IMR-90 (cell line): ENCODE results near the gene SLC22A2. TPM values are rescaled to one million over a fixed set of nuclear protein-coding genes. Genes with fewer than 3 reads are reported as not detected.

Experiments used
- ATAC-seq: fragments of 200-7000 bp; cut with Tn5 transposase; 2 replicates; pipeline ENCODE4 v1.9.1; 2020; ENCODE audit warnings: low read depth, mild to moderate bottlenecking, moderate library complexity
- BruUV-seq: library from RNA; stranded (reverse); fragments of 400-500 nt; replicated peaks from 2 replicates; lab custom pipeline; 2021; lab: Mats Ljungman, UMichigan
- CTCF ChIA-PET: fragments of 300-600 bp; formaldehyde crosslinking; extraction: SDS; loops from one replicate; lab custom pipeline; 2021; ENCODE audit warnings: antibody characterized with exemption; lab: Yijun Ruan, JAX
- POLR2A ChIA-PET: fragments of 300-600 bp; sonication (Branson Sonifier 250); formaldehyde crosslinking; loops from one replicate; lab custom pipeline; 2022; ENCODE audit warnings: antibody characterized with exemption; ENCODE audit not compliant: unreplicated experiment; lab: Charles Lee
- DNase-seq: peaks from one replicate; pipeline ENCODE4 v3.0.0; 2013
- H2AFZ ChIP-seq: replicated peaks from 2 replicates; pipeline ENCODE3; 2013; ENCODE audit warnings: low read length, mild to moderate bottlenecking; ENCODE audit not compliant: poor library complexity
- H2AK5ac ChIP-seq: 2 replicates; pipeline ENCODE4 v1.6.1; 2013; ENCODE audit warnings: low read depth, low read length, inconsistent platforms
- H2AK9ac ChIP-seq: replicated peaks from 2 replicates; pipeline ENCODE3; 2013; ENCODE audit warnings: mild to moderate bottlenecking, low read depth, low read length, moderate library complexity; ENCODE audit not compliant: poor library complexity
- H2BK120ac ChIP-seq: 2 replicates; pipeline ENCODE4 v1.6.1; 2013; ENCODE audit warnings: low read depth, low read length, inconsistent platforms
- H2BK15ac ChIP-seq: 3 replicates; pipeline ENCODE4 v1.6.1; 2013; ENCODE audit warnings: low read depth, low read length, inconsistent platforms
- H2BK20ac ChIP-seq: 2 replicates; pipeline ENCODE4 v1.6.1; 2013; ENCODE audit warnings: low read depth, mild to moderate bottlenecking, inconsistent platforms, low read length, moderate library complexity
- H2BK5ac ChIP-seq: 2 replicates; pipeline ENCODE4 v1.6.1; 2013; ENCODE audit warnings: mild to moderate bottlenecking, low read depth, low read length, inconsistent platforms; ENCODE audit not compliant: poor library complexity, severe bottlenecking
- H3K14ac ChIP-seq: replicated peaks from 2 replicates; pipeline ENCODE4 v1.6.1; 2013; ENCODE audit warnings: low read depth, low read length, inconsistent platforms
- H3K18ac ChIP-seq: 2 replicates; pipeline ENCODE4 v1.6.1; 2013; ENCODE audit warnings: low read depth, low read length, control low read depth
- H3K23ac ChIP-seq: 2 replicates; pipeline ENCODE4 v1.6.1; 2013; ENCODE audit warnings: low read depth, low read length, inconsistent platforms
- H3K27ac ChIP-seq: 2 replicates; pipeline ENCODE4 v1.5.1; 2013; ENCODE audit warnings: mild to moderate bottlenecking, control low read depth, low read length; ENCODE audit not compliant: insufficient read depth
- H3K27me3 ChIP-seq: 2 replicates; pipeline ENCODE4 v1.6.1; 2013; ENCODE audit warnings: low read length; ENCODE audit not compliant: control insufficient read depth, insufficient read depth
- H3K36me3 ChIP-seq: 2 replicates; pipeline ENCODE4 v1.6.1; 2013; ENCODE audit warnings: low read length, mixed read lengths; ENCODE audit not compliant: control insufficient read depth, insufficient read depth
- H3K4ac ChIP-seq: 2 replicates; pipeline ENCODE4 v1.6.1; 2013; ENCODE audit warnings: low read depth, low read length, inconsistent platforms
- H3K4me1 ChIP-seq: 2 replicates; pipeline ENCODE4 v1.6.1; 2013; ENCODE audit warnings: low read length, mixed read lengths; ENCODE audit not compliant: control insufficient read depth, insufficient read depth
- H3K4me2 ChIP-seq: 2 replicates; pipeline ENCODE4 v1.6.1; 2013; ENCODE audit warnings: low read depth, mild to moderate bottlenecking, control low read depth, low read length, moderate library complexity
- H3K4me3 ChIP-seq: 2 replicates; pipeline ENCODE4 v1.5.1; 2013; ENCODE audit warnings: low read depth, mild to moderate bottlenecking, control low read depth, low read length, moderate library complexity; ENCODE audit not compliant: insufficient read depth
- H3K56ac ChIP-seq: 2 replicates; pipeline ENCODE4 v1.6.1; 2013; ENCODE audit warnings: low read length, inconsistent platforms; ENCODE audit not compliant: insufficient read depth; ENCODE audit errors: extremely low read depth
- H3K79me1 ChIP-seq, 2 experiments: 2 replicates each; pipeline ENCODE4 v1.6.1; 2013; ENCODE audit warnings: low read length in 2 of 2, inconsistent platforms in 1 of 2, low read depth in 1 of 2
- H3K9ac ChIP-seq: 2 replicates; pipeline ENCODE4 v1.6.1; 2013; ENCODE audit warnings: low read depth, low read length, control low read depth
- H3K9me1 ChIP-seq: 2 replicates; pipeline ENCODE4 v1.6.1; 2013; ENCODE audit warnings: low read length, inconsistent platforms; ENCODE audit not compliant: insufficient read depth
- H3K9me3 ChIP-seq: 2 replicates; pipeline ENCODE4 v1.6.1; 2013; ENCODE audit warnings: low read length; ENCODE audit not compliant: control insufficient read depth, insufficient read depth
- H4K20me1 ChIP-seq: 2 replicates; pipeline ENCODE4 v1.6.1; 2013; ENCODE audit warnings: low read length, inconsistent platforms; ENCODE audit not compliant: insufficient read depth
- H4K5ac ChIP-seq: 2 replicates; pipeline ENCODE4 v1.6.1; 2013; ENCODE audit warnings: mild to moderate bottlenecking, low read depth, low read length, control low read depth
- H4K8ac ChIP-seq, 2 experiments: 2 replicates each; pipeline ENCODE4 v1.6.1; 2013; ENCODE audit warnings: low read depth in 2 of 2, low read length in 2 of 2, control low read depth in 1 of 2, inconsistent platforms in 1 of 2
- H4K91ac ChIP-seq: 2 replicates; pipeline ENCODE4 v1.6.1; 2013; ENCODE audit warnings: low read depth, low read length, inconsistent platforms; ENCODE audit not compliant: insufficient read depth
- BHLHE40 ChIP-seq: fragments of 150-350 bp; IDR thresholded peaks from 2 replicates; pipeline ENCODE4 v1.6.1; 2016; ENCODE audit warnings: mild to moderate bottlenecking, low read depth, low read length
- CEBPB ChIP-seq: IDR thresholded peaks from 2 replicates; pipeline ENCODE4 v1.6.1; 2012; ENCODE audit warnings: low read depth, low read length, improper control_type of control experiment
- CHD1 ChIP-seq: IDR thresholded peaks from 2 replicates; pipeline ENCODE4 v1.6.1; 2012; ENCODE audit warnings: low read depth, low read length, improper control_type of control experiment
- FOS ChIP-seq: fragments of 150-350 bp; IDR thresholded peaks from 2 replicates; pipeline ENCODE4 v1.6.1; 2016; ENCODE audit warnings: low read depth, low read length
- MAFK ChIP-seq: IDR thresholded peaks from 2 replicates; pipeline ENCODE4 v1.6.1; 2012; ENCODE audit warnings: low read depth, low read length, improper control_type of control experiment
- MAZ ChIP-seq: IDR thresholded peaks from 2 replicates; pipeline ENCODE4 v1.6.1; 2012; ENCODE audit warnings: low read depth, mild to moderate bottlenecking, low read length, improper control_type of control experiment, moderate library complexity, borderline replicate concordance
- MXI1 ChIP-seq: IDR thresholded peaks from 2 replicates; pipeline ENCODE4 v1.6.1; 2012; ENCODE audit warnings: low read depth, mild to moderate bottlenecking, low read length, moderate library complexity, borderline replicate concordance
- NFE2L2 ChIP-seq: fragments of 150-350 bp; IDR thresholded peaks from 2 replicates; pipeline ENCODE4 v1.6.1; 2016; ENCODE audit warnings: low read depth, mild to moderate bottlenecking, low read length
- POLR2A ChIP-seq: IDR thresholded peaks from 2 replicates; pipeline ENCODE4 v1.6.1; 2012; ENCODE audit warnings: mild to moderate bottlenecking, low read depth, low read length
- RAD21 ChIP-seq: IDR thresholded peaks from 2 replicates; pipeline ENCODE4 v1.6.1; 2012; ENCODE audit warnings: low read length, improper control_type of control experiment
- RCOR1 ChIP-seq: IDR thresholded peaks from 2 replicates; pipeline ENCODE4 v1.6.1; 2012; ENCODE audit warnings: mild to moderate bottlenecking, low read length, improper control_type of control experiment; ENCODE audit not compliant: insufficient replicate concordance
- RFX5 ChIP-seq: IDR thresholded peaks from 2 replicates; pipeline ENCODE4 v1.8.0; 2012; ENCODE audit warnings: low read depth, mild to moderate bottlenecking, low read length, moderate library complexity
- SMC3 ChIP-seq: fragments of 150-350 bp; IDR thresholded peaks from 2 replicates; pipeline ENCODE4 v1.6.1; 2016; ENCODE audit warnings: low read depth, mild to moderate bottlenecking, antibody characterized with exemption, low read length, moderate library complexity
- WGBS, 2 experiments: methylation state at CpG; one replicate each; pipeline versions ENCODE4 v1.1.5 to v1.1.7; 2013; ENCODE audit warnings: missing lambda C conversion rate in 2 of 2; ENCODE audit not compliant: insufficient read length in 1 of 2; ENCODE audit errors: extremely low coverage in 2 of 2; 5-methylcytosine and 5-hydroxymethylcytosine counted together
- dilution Hi-C: fragments of 300-500 bp; cut with HindIII; formaldehyde crosslinking; loops from one replicate; pipeline ENCODE4 v1.14.3; 2018; ENCODE audit warnings: low sequenced_read_pairs; ENCODE audit not compliant: unreplicated experiment
- in situ Hi-C: fragments of 300-500 bp; cut with MboI; formaldehyde crosslinking; loops from 3 replicates; pipeline ENCODE4 v1.14.3; 2019; ENCODE audit warnings: low sequenced_read_pairs, inconsistent platforms, mixed read lengths
- intact Hi-C: fragments of 100-400 bp; cut with micrococcal nuclease; formaldehyde crosslinking; loops from 2 replicates; pipeline ENCODE4 v1.10.0; 2022
- polyA plus RNA-seq, 3 experiments: library from polyadenylated mRNA; depleted of rRNA; stranded (reverse); fragments of >200 nt; gene quantifications; 2 replicates each; pipeline ENCODE4 v1.2.3, GENCODE V29; 2012; ENCODE audit warnings: low replicate concordance in 1 of 3
- total RNA-seq: library from RNA; depleted of rRNA; stranded (reverse); fragments of >200 nt; gene quantifications from 2 replicates; pipeline ENCODE4 v1.2.3, GENCODE V29; 2012
- TF ChIP-seq, protein P1 (sequence below): conservative IDR thresholded peaks from 2 replicates; pipeline ENCODE4 v1.5.1; 2012; ENCODE audit warnings: mild to moderate bottlenecking, low read depth, low read length, improper control_type of control experiment
- TF ChIP-seq, protein P2 (sequence below): fragments of 150-350 bp; IDR thresholded peaks from 2 replicates; pipeline ENCODE4 v1.6.1; 2017; ENCODE audit warnings: mild to moderate bottlenecking, antibody characterized with exemption, low read length, low read depth
- TF ChIP-seq, protein P3 (sequence below): fragments of 150-350 bp; IDR thresholded peaks from 2 replicates; pipeline ENCODE4 v1.6.1; 2016; ENCODE audit warnings: low read depth, mild to moderate bottlenecking, low read length, moderate library complexity, borderline replicate concordance

The SLC22A2 gene
- total and polyA plus RNA-seq, 2 of the 4 experiments (the other 2 are of a cell fraction): not detected

DNA sequence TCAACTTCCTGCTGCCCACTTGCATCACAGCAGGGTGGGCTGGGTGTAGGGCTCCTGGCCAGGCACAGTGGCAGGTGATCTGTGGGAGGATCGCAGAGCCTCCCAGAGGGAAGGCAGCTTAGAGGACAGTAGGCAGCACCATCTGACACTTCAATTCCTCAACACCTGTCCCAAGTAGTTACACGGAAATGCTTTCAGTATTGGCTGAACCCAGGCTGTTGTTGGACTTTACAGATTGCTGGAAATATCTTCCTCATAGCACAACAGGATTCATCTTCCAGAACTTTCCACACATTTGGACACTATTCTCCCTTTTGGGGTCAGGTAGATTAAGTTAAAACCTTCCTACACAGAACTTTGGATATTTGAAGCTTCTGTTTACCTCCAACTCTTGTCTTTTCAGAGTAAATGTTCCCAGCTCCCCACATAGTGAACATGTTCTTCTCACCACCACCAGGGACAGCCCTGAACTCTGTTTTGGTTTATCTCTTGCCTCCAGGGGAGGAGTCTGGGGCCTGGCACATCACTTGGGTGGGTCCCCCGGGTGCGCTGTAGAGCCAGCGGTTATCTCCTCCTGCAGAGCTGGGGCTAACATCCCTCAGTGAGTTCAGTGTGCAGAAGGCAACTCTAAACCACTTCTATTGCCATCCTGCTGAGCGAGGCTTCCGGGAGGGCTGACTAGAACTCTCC lies 3.5 kb upstream of the SLC22A2 start:
- H2AFZ ChIP-seq: no peak overlapping the region
- no TSS peak for BruUV-seq
- no peaks in the 10 kb centered on the region for H3K79me1 ChIP-seq
- H3K27ac ChIP-seq: no peak overlapping the region
- no peak overlapping the region for H3K4me2 ChIP-seq
- H4K91ac ChIP-seq: no peak overlapping the region
- H2AK5ac ChIP-seq: no peak overlapping the region
- no peak overlapping the region for H4K8ac ChIP-seq
- H2BK20ac ChIP-seq: no peak overlapping the region
- H3K18ac ChIP-seq: no peak overlapping the region
- no peaks in the 10 kb centered on the region for H3K9me1 ChIP-seq
- no peak overlapping the region for H3K14ac ChIP-seq
- H3K4ac ChIP-seq: no peak overlapping the region
- no peak overlapping the region for H4K5ac ChIP-seq
- H3K56ac ChIP-seq: no peak overlapping the region
- H3K4me1 ChIP-seq: no peaks in the 10 kb centered on the region
- in situ Hi-C loops (no loop called here), dilution Hi-C loops (no loop called here), intact Hi-C loops (no loop called here)
- no peak overlapping the region for H2BK120ac ChIP-seq
- DNase-seq: no peak
- no peak overlapping the region for H3K9ac ChIP-seq
- H3K23ac ChIP-seq: no peak overlapping the region
- ChIA-PET CTCF (no interaction called here), POLR2A (no interaction called here)
- H3K9me3 ChIP-seq: peaks cover 15% of the 10 kb centered on the region
- ATAC-seq: no peak
- H3K36me3 ChIP-seq: no peaks in the 10 kb centered on the region
- H3K4me3 ChIP-seq: no peak overlapping the region
- TF ChIP-seq, protein P1, sequence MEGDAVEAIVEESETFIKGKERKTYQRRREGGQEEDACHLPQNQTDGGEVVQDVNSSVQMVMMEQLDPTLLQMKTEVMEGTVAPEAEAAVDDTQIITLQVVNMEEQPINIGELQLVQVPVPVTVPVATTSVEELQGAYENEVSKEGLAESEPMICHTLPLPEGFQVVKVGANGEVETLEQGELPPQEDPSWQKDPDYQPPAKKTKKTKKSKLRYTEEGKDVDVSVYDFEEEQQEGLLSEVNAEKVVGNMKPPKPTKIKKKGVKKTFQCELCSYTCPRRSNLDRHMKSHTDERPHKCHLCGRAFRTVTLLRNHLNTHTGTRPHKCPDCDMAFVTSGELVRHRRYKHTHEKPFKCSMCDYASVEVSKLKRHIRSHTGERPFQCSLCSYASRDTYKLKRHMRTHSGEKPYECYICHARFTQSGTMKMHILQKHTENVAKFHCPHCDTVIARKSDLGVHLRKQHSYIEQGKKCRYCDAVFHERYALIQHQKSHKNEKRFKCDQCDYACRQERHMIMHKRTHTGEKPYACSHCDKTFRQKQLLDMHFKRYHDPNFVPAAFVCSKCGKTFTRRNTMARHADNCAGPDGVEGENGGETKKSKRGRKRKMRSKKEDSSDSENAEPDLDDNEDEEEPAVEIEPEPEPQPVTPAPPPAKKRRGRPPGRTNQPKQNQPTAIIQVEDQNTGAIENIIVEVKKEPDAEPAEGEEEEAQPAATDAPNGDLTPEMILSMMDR: no peak
- TF ChIP-seq MAZ (no peak), FOS (no peak), RAD21 (no peak), RCOR1 (no peak), MAFK (no peak), MXI1 (no peak), NFE2L2 (no peak), CHD1 (no peak), CEBPB (no peak), SMC3 (no peak), BHLHE40 (no peak), POLR2A (no peak), RFX5 (no peak)
- TF ChIP-seq, protein P2, sequence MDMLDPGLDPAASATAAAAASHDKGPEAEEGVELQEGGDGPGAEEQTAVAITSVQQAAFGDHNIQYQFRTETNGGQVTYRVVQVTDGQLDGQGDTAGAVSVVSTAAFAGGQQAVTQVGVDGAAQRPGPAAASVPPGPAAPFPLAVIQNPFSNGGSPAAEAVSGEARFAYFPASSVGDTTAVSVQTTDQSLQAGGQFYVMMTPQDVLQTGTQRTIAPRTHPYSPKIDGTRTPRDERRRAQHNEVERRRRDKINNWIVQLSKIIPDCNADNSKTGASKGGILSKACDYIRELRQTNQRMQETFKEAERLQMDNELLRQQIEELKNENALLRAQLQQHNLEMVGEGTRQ: no peak
- TF ChIP-seq, protein P3, sequence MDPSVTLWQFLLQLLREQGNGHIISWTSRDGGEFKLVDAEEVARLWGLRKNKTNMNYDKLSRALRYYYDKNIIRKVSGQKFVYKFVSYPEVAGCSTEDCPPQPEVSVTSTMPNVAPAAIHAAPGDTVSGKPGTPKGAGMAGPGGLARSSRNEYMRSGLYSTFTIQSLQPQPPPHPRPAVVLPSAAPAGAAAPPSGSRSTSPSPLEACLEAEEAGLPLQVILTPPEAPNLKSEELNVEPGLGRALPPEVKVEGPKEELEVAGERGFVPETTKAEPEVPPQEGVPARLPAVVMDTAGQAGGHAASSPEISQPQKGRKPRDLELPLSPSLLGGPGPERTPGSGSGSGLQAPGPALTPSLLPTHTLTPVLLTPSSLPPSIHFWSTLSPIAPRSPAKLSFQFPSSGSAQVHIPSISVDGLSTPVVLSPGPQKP: no peak
- H3K27me3 ChIP-seq: no peaks in the 10 kb centered on the region
- WGBS, 2 experiments: 0% methylated on average over 1 of the region's 7 CpGs; no CpG with 5 or more reads in 1 of the 2 experiments
- no peak overlapping the region for H2AK9ac ChIP-seq
- H4K20me1 ChIP-seq: no peaks in the 10 kb centered on the region
- no peak overlapping the region for H2BK5ac ChIP-seq
- no peak overlapping the region for H2BK15ac ChIP-seq
